GM12874 (cell line): ENCODE results near the gene ITIH5.

Experiments
- TF ChIP-seq, protein P1 (sequence below): IDR thresholded peaks from 2 replicates; pipeline ENCODE4 v1.5.1; 2011; ENCODE audit warnings: low read depth, mild to moderate bottlenecking, control low read depth, low read length, moderate library complexity; ENCODE audit not compliant: insufficient read depth

The ITIH5 gene

DNA sequence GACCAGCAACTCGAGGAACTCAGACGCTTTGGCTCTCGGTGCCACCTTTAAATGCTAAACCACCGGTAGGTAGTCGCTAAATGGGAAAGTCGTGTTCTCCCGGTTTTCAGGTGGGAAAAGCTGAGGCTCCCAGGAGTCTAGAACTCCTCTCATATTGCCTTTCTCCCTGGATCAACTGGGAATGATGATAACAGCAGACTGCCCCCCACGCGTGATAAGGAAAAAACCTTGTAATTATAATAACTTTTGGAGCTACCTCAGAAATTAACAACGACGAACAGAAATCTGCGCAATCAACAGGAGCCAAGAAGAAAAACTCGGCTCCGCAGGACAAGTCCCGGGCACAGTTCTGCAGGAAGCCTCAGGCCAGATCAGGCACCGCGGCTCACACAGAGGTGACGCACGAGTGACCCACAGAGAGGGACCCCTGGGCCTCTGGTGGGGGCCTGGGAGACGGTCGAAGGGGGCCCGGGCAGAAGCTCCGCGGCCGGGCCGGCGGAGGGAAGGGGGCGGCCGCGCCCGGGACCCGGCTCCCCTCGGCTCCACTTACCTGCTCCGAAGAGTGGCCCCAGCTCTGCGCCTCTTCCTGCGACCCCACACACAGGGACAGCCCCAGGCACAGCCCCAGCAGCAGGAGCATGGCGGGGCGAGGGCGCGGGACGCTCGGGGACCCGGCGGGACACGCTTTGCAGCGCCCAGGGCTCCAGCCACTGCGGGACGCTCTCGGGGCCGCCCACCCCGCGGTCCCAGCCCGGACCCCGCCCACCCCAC lies at the start of gene ITIH5:
ITIH5 (minus strand) TSS at position 714 of the 771 bp plus-strand sequence; CDS start at position 640, 74 bp downstream.
- TF ChIP-seq, protein P1, sequence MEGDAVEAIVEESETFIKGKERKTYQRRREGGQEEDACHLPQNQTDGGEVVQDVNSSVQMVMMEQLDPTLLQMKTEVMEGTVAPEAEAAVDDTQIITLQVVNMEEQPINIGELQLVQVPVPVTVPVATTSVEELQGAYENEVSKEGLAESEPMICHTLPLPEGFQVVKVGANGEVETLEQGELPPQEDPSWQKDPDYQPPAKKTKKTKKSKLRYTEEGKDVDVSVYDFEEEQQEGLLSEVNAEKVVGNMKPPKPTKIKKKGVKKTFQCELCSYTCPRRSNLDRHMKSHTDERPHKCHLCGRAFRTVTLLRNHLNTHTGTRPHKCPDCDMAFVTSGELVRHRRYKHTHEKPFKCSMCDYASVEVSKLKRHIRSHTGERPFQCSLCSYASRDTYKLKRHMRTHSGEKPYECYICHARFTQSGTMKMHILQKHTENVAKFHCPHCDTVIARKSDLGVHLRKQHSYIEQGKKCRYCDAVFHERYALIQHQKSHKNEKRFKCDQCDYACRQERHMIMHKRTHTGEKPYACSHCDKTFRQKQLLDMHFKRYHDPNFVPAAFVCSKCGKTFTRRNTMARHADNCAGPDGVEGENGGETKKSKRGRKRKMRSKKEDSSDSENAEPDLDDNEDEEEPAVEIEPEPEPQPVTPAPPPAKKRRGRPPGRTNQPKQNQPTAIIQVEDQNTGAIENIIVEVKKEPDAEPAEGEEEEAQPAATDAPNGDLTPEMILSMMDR: no peak

DNA sequence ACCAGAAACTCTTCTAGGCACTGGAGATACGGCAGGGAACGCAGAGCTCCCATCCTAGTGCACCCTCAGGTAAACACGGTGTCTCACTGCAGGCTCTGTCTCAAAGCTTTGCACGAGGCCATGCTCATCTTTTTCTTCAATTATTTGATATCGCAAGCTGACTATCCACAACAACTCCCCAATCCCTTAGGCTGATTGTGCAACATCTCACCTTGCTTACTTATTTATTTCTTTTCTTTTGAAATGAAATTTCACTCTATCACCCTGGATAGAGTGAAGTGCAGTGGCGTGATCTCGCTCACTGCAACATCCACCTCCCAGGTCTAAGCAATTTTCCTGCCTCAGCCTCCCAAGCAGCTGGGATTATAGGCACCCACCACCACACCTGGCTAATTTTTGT lies 48.7 kb upstream of the ITIH5 start:
- TF ChIP-seq, protein P1: no peak

DNA sequence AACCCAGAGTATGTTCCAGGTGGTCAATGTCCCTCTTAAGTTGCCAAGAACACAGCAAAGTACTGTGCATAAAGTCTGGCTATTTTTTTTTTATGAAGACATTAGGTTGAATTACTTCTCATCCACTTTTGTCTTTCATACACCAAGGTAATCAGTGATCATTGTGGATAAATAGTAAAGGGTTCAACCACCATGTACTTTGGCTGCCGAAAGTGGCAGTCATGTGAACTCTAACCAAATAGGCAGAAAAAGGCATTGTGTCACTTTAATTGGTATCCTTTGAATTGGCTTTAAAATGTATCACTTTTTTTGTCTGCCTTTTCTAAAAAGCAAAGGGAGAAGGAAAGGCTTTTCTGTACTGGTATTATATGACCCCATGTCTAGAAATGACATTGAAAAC lies 43.7 kb upstream of the ITIH5 start:
- TF ChIP-seq, protein P1: no peak

DNA sequence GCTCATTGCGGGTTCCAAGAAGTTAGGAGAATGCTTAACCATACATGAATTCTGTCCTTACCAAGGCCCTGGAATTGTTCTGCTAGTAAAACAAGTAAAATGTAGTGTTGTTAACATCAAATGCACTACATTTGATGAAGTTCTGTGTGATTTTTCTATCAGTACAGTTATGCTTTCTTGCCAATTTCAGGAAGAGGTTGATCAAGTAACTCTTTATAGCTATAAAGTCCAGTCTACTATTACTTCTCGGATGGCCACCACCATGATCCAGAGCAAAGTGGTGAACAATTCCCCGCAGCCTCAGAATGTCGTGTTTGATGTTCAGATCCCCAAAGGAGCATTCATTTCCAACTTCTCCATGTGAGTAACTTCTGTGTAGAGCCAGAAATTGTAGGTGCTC lies 42.1 kb upstream of the ITIH5 start:
- TF ChIP-seq, protein P1: no peak

DNA sequence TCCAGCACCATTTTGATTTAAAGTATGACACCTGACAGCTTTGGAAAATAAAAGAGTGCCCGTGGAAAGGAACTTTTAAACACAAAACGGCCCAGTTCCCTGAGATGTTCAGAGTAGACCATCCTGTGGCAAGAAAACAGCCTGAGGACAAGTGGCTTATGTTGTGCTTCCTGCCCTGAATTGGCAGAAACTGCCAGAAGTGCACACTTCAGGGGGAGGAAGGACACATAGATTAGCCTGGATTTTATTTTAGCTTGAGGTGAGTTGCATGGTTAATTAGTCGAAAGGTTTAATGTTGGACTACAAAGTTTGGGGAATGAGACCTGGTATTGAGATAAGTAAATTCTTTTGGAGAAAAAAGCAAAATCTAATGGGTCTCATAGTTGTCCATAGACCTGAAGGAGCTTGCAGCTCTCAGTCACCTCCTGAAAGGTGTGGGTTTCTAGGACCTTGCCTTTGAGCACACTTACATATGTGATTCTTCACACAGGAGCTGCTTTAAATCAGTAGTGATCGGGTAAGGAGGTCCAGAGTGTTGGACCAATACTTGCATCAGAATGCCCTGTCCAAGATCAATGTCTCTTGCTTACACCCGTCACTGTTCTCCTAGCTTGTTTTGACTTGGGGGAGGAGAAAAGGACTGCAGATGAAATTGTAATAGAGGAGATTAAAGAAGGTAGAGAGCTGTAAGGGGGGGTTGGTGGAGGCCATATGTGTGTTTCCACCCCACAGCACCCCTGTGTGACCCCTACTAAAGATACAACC lies 41.3 kb upstream of the ITIH5 start:
- TF ChIP-seq, protein P1: no peak

DNA sequence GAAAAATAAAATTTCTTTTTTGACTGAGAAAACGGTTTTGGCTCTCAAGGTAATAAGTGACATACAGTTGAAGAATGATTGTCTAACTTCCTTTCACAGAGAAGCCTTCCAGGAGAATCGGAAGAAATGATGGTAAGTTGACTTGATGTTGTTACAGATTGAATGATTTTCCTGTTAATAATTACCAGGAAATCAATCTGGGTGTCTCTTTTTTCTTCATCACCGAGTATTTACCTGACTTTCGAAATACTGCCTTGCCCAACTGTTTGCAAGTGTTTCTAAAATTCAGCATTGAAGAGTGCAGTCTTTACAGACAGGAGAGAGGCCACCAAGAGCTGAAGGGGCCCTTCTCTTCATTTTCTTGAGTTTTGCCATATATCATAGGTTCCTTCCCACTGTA lies 40.3 kb upstream of the ITIH5 start:
- TF ChIP-seq, protein P1: no peak

DNA sequence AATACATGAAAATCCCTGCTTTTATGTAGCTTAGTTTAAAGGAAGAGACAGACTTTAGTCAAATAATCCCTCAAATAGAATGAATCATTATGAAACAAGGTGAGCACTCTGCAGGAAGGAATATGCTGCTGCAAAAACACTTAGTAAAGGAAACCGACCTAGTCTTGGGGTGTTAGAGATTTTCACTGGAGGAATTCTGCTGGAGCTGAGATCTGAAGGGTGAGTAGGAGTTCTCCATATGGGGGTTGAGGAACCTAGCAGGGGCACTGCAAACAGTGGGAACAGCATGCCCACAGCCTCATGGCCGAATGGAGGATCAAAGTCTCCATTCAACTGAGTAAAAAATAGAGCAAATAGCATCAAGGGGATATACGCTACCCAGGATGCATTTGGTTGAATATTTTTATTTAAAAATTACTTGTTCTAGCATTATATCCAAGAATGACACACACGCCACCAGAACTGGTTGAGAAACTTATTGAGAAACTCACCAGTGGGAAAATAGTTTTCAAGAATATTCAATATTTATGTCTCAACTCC lies 39.8 kb upstream of the ITIH5 start:
- TF ChIP-seq, protein P1: no peak
